ENCODE results near the gene B3GNT2.
A peak's percentile ranks its signal among the peaks of the same experiment; 100 is the strongest.
"Not testable (repeated sequence)": the region's sequence is repeated elsewhere in the genome, so short reads cannot be mapped to it uniquely, and the experiment has no call there.

B3GNT2 gene

DNA sequence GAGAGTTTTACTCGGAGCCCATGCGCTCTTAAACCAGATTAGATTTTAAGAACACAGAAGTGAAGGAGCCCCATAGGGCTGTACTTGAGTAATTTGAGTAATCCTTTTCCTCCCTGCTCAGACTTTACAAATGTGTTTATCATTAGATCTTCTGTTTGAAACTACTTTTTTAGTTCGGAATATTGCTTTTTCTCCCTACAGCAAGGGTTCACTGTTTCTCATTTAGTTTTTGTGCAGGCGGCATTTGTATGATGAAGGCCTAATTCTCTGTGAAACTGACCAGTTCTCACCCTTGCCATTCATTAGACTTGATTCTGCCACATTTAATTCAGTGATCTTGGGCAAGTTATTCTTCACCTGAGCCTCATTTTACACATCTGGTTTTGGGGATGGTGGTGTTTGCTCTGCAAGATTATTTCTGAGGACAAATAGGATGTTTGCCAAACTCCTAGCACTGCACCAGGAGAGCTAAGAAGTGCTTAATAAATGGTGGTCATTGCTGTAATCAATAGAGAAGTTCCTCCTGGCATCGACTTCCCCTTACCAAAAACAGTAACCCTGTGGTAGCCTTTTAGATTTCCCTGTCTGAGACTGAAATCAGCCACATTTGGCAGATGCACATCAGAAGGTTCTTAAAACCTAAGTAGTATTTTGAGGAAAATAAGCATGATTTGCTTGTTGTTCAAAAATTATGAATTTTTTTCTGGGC lies 2.2 kb downstream of the B3GNT2 start:
- Histone ChIP-seq H3K36me3 (ENCODE audit: insufficient read depth, low read length) (peaks cover 52% of the 10 kb centered on the region; the same call in 1 of the 2 replicates), H3K4me1 (ENCODE audit: insufficient read depth, low read length, poor library complexity, severe bottlenecking) (peaks cover 45% of the 10 kb centered on the region), H3K4me3 (ENCODE audit: low read length, poor library complexity, severe bottlenecking) (peak overlapping the region; percentile 86), H3K9me3 (ENCODE audit: insufficient read depth, low read depth, low read length) (no peaks in the 10 kb centered on the region), H2AFZ (ENCODE audit: low read length) (no peak overlapping the region), H4K20me1 (ENCODE audit: insufficient read depth, low read length, poor library complexity, severe bottlenecking) (peaks cover 66% of the 10 kb centered on the region), H3K4me2 (ENCODE audit: low read depth, low read length, poor library complexity, severe bottlenecking) (peak overlapping the region; percentile 88), H3F3A (ENCODE audit: low read depth) (no peaks in the 10 kb centered on the region), H3K79me2 (ENCODE audit: insufficient read depth, low read length) (peaks cover 99% of the 10 kb centered on the region), H3K9ac (ENCODE audit: low read depth, low read length, poor library complexity, severe bottlenecking) (peak overlapping the region; percentile 95), H3K27me3 (ENCODE audit: insufficient read depth, low read length, poor library complexity, severe bottlenecking) (peaks cover 18% of the 10 kb centered on the region), H3K9me2 (replicated peaks; ENCODE audit: low read depth, low read length) (no peaks in the 10 kb centered on the region)
- no peak for TF ChIP-seq CTCF (conservative IDR thresholded peaks at IDR 0.05; ENCODE audit: low read length)
- no peak for TF ChIP-seq EZH2phosphoT487 (IDR thresholded peaks at IDR 0.05; ENCODE audit: borderline replicate concordance)

- Histone ChIP-seq H3K4me1 (ENCODE audit: insufficient read depth, low read length, poor library complexity, severe bottlenecking) (peaks cover 44% of the 10 kb centered on the region), H3K79me2 (ENCODE audit: insufficient read depth, low read length) (peaks cover 99% of the 10 kb centered on the region), H3K36me3 (ENCODE audit: insufficient read depth, low read length) (peaks cover 53% of the 10 kb centered on the region; the same call in 1 of the 2 replicates), H3K27me3 (ENCODE audit: insufficient read depth, low read length, poor library complexity, severe bottlenecking) (peaks cover 18% of the 10 kb centered on the region), H3K4me3 (ENCODE audit: low read length, poor library complexity, severe bottlenecking) (peak overlapping the region; percentile 86), H4K20me1 (ENCODE audit: insufficient read depth, low read length, poor library complexity, severe bottlenecking) (peaks cover 74% of the 10 kb centered on the region), H3K9ac (ENCODE audit: low read depth, low read length, poor library complexity, severe bottlenecking) (peak overlapping the region; percentile 95), H3K4me2 (ENCODE audit: low read depth, low read length, poor library complexity, severe bottlenecking) (peak overlapping the region; percentile 88)
- not testable (repeated sequence) for H3K9me2 ChIP-seq (replicated peaks; ENCODE audit: low read depth, low read length); H3K9me3 ChIP-seq (ENCODE audit: insufficient read depth, low read depth, low read length); H3F3A ChIP-seq (ENCODE audit: low read depth); H2AFZ ChIP-seq (ENCODE audit: low read length)
Measured at GRCh38 chr2:62198854-62199253, 2.9 kb downstream of the B3GNT2 start.

DNA sequence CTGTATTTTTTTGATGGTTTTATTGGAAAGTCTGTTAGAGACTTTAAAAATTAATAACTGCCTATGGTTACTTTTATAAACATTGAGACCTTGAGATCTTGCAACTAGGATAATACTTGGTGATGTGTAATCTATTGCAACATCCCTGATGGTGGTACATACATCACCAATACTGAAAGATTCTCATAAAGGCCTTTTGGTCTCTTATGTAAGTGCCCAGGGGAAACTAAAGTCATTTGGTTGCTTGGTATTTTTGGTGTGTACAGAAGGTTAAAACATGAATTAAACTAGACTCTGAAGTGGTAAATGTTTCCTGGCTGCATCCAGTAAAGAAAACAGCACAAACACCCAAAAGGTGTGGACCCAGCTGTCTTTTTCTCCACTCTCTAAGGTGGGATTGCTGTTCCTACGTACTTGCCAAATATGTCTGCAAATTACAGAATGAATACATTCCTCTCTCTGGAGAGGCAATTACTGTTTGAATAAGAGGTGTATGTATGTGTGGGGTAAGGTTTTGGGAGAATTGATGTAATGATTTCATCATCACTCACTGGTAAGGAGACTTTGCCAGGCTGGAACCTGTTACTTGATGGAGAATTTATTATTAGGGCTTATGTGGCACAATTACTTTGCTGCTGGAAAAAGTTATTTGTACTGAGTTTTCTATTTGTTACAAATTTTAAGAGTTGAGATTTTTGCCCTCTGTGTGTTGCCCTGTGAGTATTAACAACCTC lies 3.6 kb downstream of the B3GNT2 start:
- TF ChIP-seq CTCF (conservative IDR thresholded peaks at IDR 0.05; ENCODE audit: low read length) = no peak
- no peak for TF ChIP-seq EZH2phosphoT487 (IDR thresholded peaks at IDR 0.05; ENCODE audit: borderline replicate concordance)
- no peaks in the 10 kb centered on the region for H3K9me2 ChIP-seq (replicated peaks; ENCODE audit: low read depth, low read length)
- no peaks in the 10 kb centered on the region for H3F3A ChIP-seq (ENCODE audit: low read depth)
- peak overlapping the region; percentile 95 for H3K9ac ChIP-seq (ENCODE audit: low read depth, low read length, poor library complexity, severe bottlenecking)
- peaks cover 18% of the 10 kb centered on the region for H3K27me3 ChIP-seq (ENCODE audit: insufficient read depth, low read length, poor library complexity, severe bottlenecking)
- peaks cover 42% of the 10 kb centered on the region for H3K4me1 ChIP-seq (ENCODE audit: insufficient read depth, low read length, poor library complexity, severe bottlenecking)
- peaks cover 81% of the 10 kb centered on the region for H4K20me1 ChIP-seq (ENCODE audit: insufficient read depth, low read length, poor library complexity, severe bottlenecking)
- peak overlapping the region; percentile 88 for H3K4me2 ChIP-seq (ENCODE audit: low read depth, low read length, poor library complexity, severe bottlenecking)
- H2AFZ ChIP-seq (ENCODE audit: low read length) = no peak overlapping the region
- peaks cover 99% of the 10 kb centered on the region for H3K79me2 ChIP-seq (ENCODE audit: insufficient read depth, low read length)
- peaks cover 55% of the 10 kb centered on the region; the same call in 1 of the 2 replicates for H3K36me3 ChIP-seq (ENCODE audit: insufficient read depth, low read length)
- peak overlapping the region; percentile 86 for H3K4me3 ChIP-seq (ENCODE audit: low read length, poor library complexity, severe bottlenecking)
- H3K9me3 ChIP-seq (ENCODE audit: insufficient read depth, low read depth, low read length) = no peaks in the 10 kb centered on the region

All from Loucy (cell line).